HG02759 (cell line): ENCODE results near the gene CCDC85C.
"Not testable (repeated sequence)": the region's sequence is repeated elsewhere in the genome, so short reads cannot be mapped to it uniquely, and the experiment has no call there.

Source experiments
- ATAC-seq: cut with Tn5 transposase; IDR thresholded peaks from one replicate; pipeline ENCODE4 v1.9.1; 2021; ENCODE audit warnings: mild to moderate bottlenecking, moderate library complexity; ENCODE audit not compliant: unreplicated experiment

The CCDC85C gene

GRCh38 chr14:99603471-99604277 lies at the start of gene CCDC85C:
CCDC85C (minus strand) TSS chr14:99604207; CDS start chr14:99603959, 248 bp downstream.
- peak; percentile 9 for ATAC-seq

GRCh38 chr14:99651953-99652746 lies 48.1 kb upstream of the CCDC85C start:
- no peak for ATAC-seq

GRCh38 chr14:99650189-99650588 lies 46.2 kb upstream of the CCDC85C start:
- ATAC-seq = no peak

GRCh38 chr14:99649643-99650042 lies 45.6 kb upstream of the CCDC85C start:
- no peak for ATAC-seq

GRCh38 chr14:99649219-99649618 lies 45.2 kb upstream of the CCDC85C start:
- ATAC-seq = no peak

GRCh38 chr14:99648027-99648784 lies 44.2 kb upstream of the CCDC85C start:
- ATAC-seq = no peak

- no peak for ATAC-seq
These were observed 43.4 kb upstream of the CCDC85C start for GRCh38 chr14:99647411-99647810.

- no peak for ATAC-seq
These were observed 41.8 kb upstream of the CCDC85C start for GRCh38 chr14:99645545-99646505.

GRCh38 chr14:99644723-99645544 lies 40.9 kb upstream of the CCDC85C start, which contains the start of gene HHIPL1:
HHIPL1 (plus strand) TSS chr14:99645129; CDS start chr14:99645208, 79 bp downstream.
- no peak for ATAC-seq

GRCh38 chr14:99644035-99644587 lies 40.1 kb upstream of the CCDC85C start:
- ATAC-seq = no peak

- ATAC-seq = no peak
These were observed 39.3 kb upstream of the CCDC85C start for GRCh38 chr14:99643343-99643742.

- ATAC-seq = not testable (repeated sequence)
These were observed 38.8 kb upstream of the CCDC85C start for GRCh38 chr14:99642771-99643170.

GRCh38 chr14:99637624-99638023 lies 33.6 kb upstream of the CCDC85C start:
- no peak for ATAC-seq

GRCh38 chr14:99636487-99636886 lies 32.5 kb upstream of the CCDC85C start:
- no peak for ATAC-seq

- ATAC-seq = no peak
These were observed 31.1 kb upstream of the CCDC85C start for GRCh38 chr14:99635116-99635515.

- no peak for ATAC-seq
These were observed 30.4 kb upstream of the CCDC85C start for GRCh38 chr14:99634443-99634842.

GRCh38 chr14:99633918-99634317 lies 29.9 kb upstream of the CCDC85C start:
- ATAC-seq = no peak

GRCh38 chr14:99633141-99633540 lies 29.1 kb upstream of the CCDC85C start:
- no peak for ATAC-seq
